BJ (cell line): ENCODE measurements around the gene DDA1. TPM values are rescaled to one million over a fixed set of nuclear protein-coding genes. Genes with fewer than 3 reads are reported as not detected.

Experiments
- CTCF ChIA-PET: fragments of 350-600 bp; formaldehyde crosslinking; extraction: SDS; loops from one replicate; lab custom pipeline; 2021; ENCODE audit warnings: antibody characterized with exemption, inconsistent platforms; lab: Yijun Ruan, JAX
- POLR2A ChIA-PET: fragments of 300-600 bp; sonication (Branson Sonifier 250); formaldehyde crosslinking; extraction: SDS; loops from one replicate; lab custom pipeline; 2021; ENCODE audit warnings: antibody characterized with exemption; lab: Charles Lee
- DNase-seq: peaks from one replicate; pipeline ENCODE4 v3.0.0-alpha.2; 2011; ENCODE audit warnings: low read depth
- H3K27me3 ChIP-seq: 2 replicates; pipeline ENCODE4 v1.6.0; 2011; ENCODE audit warnings: low read length; ENCODE audit not compliant: control insufficient read depth, insufficient read depth
- H3K36me3 ChIP-seq: 2 replicates; pipeline ENCODE4 v1.5.1; 2011; ENCODE audit warnings: low read length; ENCODE audit not compliant: control insufficient read depth, insufficient read depth
- H3K4me3 ChIP-seq: 2 replicates; pipeline ENCODE4 v1.5.1; 2011; ENCODE audit warnings: low read depth, mild to moderate bottlenecking, control low read depth, low read length
- polyA plus RNA-seq: library from polyadenylated mRNA; depleted of rRNA; stranded (reverse); fragments of >200 nt; gene quantifications from 2 replicates; pipeline ENCODE4 v1.2.3, GENCODE V29; 2011
- TF ChIP-seq, protein P1 (sequence below): IDR thresholded peaks from 2 replicates; pipeline ENCODE4 v1.5.1; 2011; ENCODE audit warnings: low read depth, mild to moderate bottlenecking, control low read depth, inconsistent platforms, low read length, moderate library complexity; ENCODE audit not compliant: insufficient read depth

DDA1 gene
- polyA plus RNA-seq, 1 experiment = 52.7 TPM

DNA sequence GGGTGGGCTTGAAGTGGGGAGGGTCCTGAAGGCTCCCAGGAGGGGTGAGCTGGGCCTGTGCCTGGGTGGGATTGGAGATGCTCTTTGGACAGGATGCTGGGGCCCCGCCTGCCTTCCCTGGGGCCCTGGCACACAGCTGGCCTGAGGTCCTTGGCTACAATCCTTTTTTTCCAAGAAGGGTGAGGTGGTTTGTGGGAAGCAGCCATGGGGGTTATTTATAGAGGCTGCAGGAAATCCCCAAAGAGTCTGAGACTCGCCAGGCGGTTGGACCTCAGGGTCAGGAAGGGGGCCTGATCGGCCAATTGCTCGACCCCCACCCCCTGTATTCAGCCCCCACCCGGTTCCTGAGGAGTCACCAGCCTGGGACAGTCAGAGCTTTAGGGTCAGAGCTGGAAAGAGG is 38.0 kb downstream of the DDA1 start:
- no peak overlapping the region for H3K4me3 ChIP-seq
- H3K36me3 ChIP-seq = no peaks in the 10 kb centered on the region
- no peak for DNase-seq
- TF ChIP-seq, protein P1, sequence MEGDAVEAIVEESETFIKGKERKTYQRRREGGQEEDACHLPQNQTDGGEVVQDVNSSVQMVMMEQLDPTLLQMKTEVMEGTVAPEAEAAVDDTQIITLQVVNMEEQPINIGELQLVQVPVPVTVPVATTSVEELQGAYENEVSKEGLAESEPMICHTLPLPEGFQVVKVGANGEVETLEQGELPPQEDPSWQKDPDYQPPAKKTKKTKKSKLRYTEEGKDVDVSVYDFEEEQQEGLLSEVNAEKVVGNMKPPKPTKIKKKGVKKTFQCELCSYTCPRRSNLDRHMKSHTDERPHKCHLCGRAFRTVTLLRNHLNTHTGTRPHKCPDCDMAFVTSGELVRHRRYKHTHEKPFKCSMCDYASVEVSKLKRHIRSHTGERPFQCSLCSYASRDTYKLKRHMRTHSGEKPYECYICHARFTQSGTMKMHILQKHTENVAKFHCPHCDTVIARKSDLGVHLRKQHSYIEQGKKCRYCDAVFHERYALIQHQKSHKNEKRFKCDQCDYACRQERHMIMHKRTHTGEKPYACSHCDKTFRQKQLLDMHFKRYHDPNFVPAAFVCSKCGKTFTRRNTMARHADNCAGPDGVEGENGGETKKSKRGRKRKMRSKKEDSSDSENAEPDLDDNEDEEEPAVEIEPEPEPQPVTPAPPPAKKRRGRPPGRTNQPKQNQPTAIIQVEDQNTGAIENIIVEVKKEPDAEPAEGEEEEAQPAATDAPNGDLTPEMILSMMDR = no peak
- ChIA-PET POLR2A (no interaction called here), CTCF (interaction anchor here (0.9 to 9.8 kb wide), 7 partner anchors 10 to 114 kb away, joined by 3 to 121 read pairs (median 3); partner anchors contain the start of gene NXNL1)
- no peaks in the 10 kb centered on the region for H3K27me3 ChIP-seq

DNA sequence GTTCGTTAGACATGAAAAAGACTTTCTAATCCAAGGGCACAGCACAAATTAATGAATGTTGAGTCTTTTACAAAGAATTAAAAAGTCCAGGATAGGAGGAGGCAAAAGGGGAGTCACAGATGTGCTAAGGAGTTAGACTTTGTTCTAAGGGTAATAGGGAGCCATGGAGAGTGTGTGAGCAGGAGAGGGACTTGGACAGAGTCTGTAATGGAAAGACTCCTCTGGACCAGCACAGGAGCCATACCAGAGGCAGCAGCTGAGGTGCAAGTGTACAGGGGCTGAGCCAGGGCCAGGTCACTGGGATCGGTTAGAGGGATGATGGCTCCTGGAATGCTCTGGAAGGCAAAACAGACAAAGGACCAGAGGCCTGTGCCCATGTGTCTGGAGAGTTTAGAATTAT is 38.5 kb downstream of the DDA1 start:
- POLR2A ChIA-PET = no interaction called here
- CTCF ChIA-PET = interaction anchor here (1.1 to 9.8 kb wide), 4 partner anchors 21 to 113 kb away, joined by 3 to 121 read pairs (median 4); partner anchors contain the start of gene NXNL1
- no peak for DNase-seq
- TF ChIP-seq, protein P1 = no peak
- no peak overlapping the region for H3K4me3 ChIP-seq
- H3K27me3 ChIP-seq = no peaks in the 10 kb centered on the region
- no peaks in the 10 kb centered on the region for H3K36me3 ChIP-seq

DNA sequence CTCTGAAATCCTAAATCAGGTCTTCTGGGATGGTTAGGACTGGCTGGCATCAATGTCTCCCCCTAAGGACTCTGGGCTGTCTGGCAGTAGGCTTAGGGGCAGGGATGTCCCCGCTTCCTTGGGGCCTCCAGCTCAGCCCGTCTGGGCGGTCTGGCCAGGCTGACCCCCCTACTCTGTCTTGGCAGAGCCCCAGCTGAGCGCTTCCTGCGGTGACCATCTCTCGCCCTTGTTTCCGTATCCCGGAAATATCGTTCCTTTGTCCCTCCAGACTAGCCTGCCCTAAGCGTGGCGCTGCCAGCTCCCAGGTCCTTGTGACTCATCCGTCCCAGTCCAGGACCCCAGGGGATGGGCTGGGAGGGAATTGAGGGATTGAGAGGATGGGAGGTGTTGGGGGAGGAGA is 39.3 kb downstream of the DDA1 start:
- TF ChIP-seq, protein P1 = no peak
- no peak for DNase-seq
- CTCF ChIA-PET = interaction anchor here (1.5 to 9.8 kb wide), 2 partner anchors 10 to 38 kb away, joined by 5 to 121 read pairs; no protein-coding TSS in a partner anchor
- Histone ChIP-seq H3K4me3 (no peak overlapping the region), H3K36me3 (no peaks in the 10 kb centered on the region), H3K27me3 (no peaks in the 10 kb centered on the region)
- POLR2A ChIA-PET = no interaction called here

DNA sequence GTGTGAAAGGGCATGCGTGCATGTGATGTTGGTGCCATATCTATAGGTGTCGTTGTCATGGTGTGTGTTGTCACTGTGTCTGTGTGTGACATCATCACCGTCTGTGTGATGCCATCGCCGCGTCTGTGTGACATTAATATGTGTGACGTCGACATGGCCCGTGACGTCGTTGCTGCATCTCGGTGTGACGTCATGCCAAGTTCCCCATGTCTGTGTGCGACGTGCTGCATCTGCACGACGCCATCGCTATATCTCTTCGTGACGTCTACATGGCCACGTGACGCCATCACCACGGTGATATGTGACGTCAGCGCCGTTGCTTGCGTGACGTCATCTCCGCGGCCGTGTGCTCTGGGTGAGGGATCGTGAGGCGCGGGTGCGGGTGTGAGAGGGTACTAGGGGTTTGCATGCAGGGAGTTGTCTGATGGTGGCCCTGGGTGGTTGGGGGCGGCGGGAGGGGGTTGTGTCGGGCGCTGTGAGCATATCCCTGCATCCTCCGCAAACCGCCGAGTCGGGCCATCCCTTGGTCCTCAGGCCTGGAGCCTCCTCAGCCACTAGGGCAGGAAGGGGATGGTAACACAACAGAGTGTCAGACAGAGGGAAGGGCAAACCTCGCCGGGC is 42.6 kb downstream of the DDA1 start:
- no peak for DNase-seq
- H3K36me3 ChIP-seq = no peaks in the 10 kb centered on the region

DNA sequence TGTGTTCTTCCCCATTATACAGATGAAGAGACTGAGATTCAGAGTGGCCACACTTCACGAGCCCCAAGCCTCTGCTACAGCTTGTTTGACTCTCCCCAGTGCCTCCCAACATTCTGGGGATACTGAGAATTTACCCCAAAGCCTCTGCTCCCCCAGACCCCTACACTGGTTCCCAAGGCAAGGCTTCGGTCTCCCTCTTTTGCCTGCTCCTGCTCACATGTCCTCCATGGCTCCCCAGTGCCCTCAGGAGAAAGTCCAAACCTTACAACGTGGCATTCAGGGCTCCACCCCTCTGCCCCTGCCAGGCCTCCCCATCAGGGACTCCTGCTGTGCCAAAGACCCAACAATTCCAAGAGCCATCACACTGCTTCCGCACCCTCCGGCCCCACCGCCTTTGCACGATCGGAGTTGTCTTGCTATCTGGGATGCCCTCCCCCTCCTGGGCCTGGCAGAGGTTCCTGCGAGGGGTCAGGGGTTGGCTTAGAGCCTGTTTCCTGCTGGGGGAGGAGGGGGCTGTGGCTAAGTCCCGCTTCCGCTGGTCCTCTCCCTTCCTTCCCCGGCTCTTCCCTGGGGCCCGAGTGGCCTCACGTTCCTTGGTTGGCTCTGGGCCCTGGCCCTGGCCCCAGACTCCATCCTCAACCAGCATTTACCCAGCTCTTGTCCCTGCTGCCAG is 43.4 kb downstream of the DDA1 start:
- POLR2A ChIA-PET = no interaction called here
- TF ChIP-seq, protein P1 = no peak
- Histone ChIP-seq H3K36me3 (no peaks in the 10 kb centered on the region), H3K27me3 (no peaks in the 10 kb centered on the region), H3K4me3 (no peak overlapping the region)
- DNase-seq = no peak
- CTCF ChIA-PET = interaction anchor here (1.5 kb wide), 1 partner anchor 33 kb away, joined by 5 read pairs; no protein-coding TSS in a partner anchor

More for the DNA sequence above, 42.6 kb downstream of the DDA1 start:
- POLR2A ChIA-PET = no interaction called here
- TF ChIP-seq, protein P1 = no peak
- Histone ChIP-seq H3K27me3 (no peaks in the 10 kb centered on the region), H3K4me3 (no peak overlapping the region)
- CTCF ChIA-PET = no interaction called here
